OCI-LY7 (cell line): Measurements from ENCODE around the gene CEP164. TPM values are rescaled to one million over a fixed set of nuclear protein-coding genes. Genes with fewer than 3 reads are reported as not detected.
A peak's percentile ranks its signal among the peaks of the same experiment; 100 is the strongest.

ENCODE experiments used
- BruUV-seq: library from RNA; stranded (reverse); fragments of 400-500 nt; replicated peaks from 2 replicates; lab custom pipeline; 2021; lab: Mats Ljungman, UMichigan
- CTCF ChIA-PET: fragments of 300-600 bp; sonication (Branson Sonifier 250); formaldehyde crosslinking; loops from one replicate; lab custom pipeline; 2022; ENCODE audit warnings: antibody characterized with exemption; ENCODE audit not compliant: unreplicated experiment; lab: Charles Lee
- POLR2A ChIA-PET: fragments of 300-600 bp; sonication (Branson Sonifier 250); formaldehyde crosslinking; loops from one replicate; lab custom pipeline; 2022; ENCODE audit warnings: antibody characterized with exemption; lab: Charles Lee
- DNase-seq: peaks from one replicate; pipeline ENCODE4 v3.0.0-alpha.2; 2015; ENCODE audit warnings: low spot score
- H2AFZ ChIP-seq: fragments of 200-600 bp; sonication (generic), shearing (Covaris generic); 2 replicates; pipeline ENCODE4 v1.6.1; 2014; ENCODE audit warnings: mild to moderate bottlenecking, antibody characterized with exemption, low read length, moderate library complexity
- H3K27ac ChIP-seq: fragments of 200-600 bp; sonication (generic); 2 replicates; pipeline ENCODE4 v1.5.1; 2014; ENCODE audit warnings: mixed run types, low read depth, mild to moderate bottlenecking, moderate library complexity, low read length, inconsistent platforms; ENCODE audit not compliant: poor library complexity, severe bottlenecking
- H3K36me3 ChIP-seq: fragments of 200-600 bp; sonication (generic); 2 replicates; pipeline ENCODE4 v1.6.1; 2014; ENCODE audit warnings: mild to moderate bottlenecking, antibody characterized with exemption, low read length, moderate library complexity, mixed read lengths; ENCODE audit not compliant: insufficient read depth
- H3K4me1 ChIP-seq: fragments of 200-600 bp; sonication (generic); 2 replicates; pipeline ENCODE4 v1.5.1; 2014; ENCODE audit warnings: mild to moderate bottlenecking, low read length; ENCODE audit not compliant: insufficient read depth, poor library complexity, severe bottlenecking
- H3K4me2 ChIP-seq: fragments of 200-600 bp; sonication (generic); 2 replicates; pipeline ENCODE4 v1.6.1; 2014; ENCODE audit warnings: mild to moderate bottlenecking, low read length
- H3K4me3 ChIP-seq: fragments of 200-600 bp; sonication (generic); 2 replicates; pipeline ENCODE4 v1.5.1; 2014; ENCODE audit warnings: mild to moderate bottlenecking, low read depth, low read length; ENCODE audit not compliant: poor library complexity, severe bottlenecking
- H3K79me2 ChIP-seq: fragments of 200-600 bp; sonication (generic); 2 replicates; pipeline ENCODE4 v1.6.1; 2016; ENCODE audit warnings: low read depth, mild to moderate bottlenecking, low read length, moderate library complexity, mixed read lengths; ENCODE audit not compliant: insufficient read depth
- H3K9me2 ChIP-seq: fragments of 200-600 bp; sonication (generic); 2 replicates; pipeline ENCODE4 v1.6.1; 2016; ENCODE audit warnings: mild to moderate bottlenecking, low read length, mixed read lengths; ENCODE audit not compliant: insufficient read depth
- H3K9me3 ChIP-seq: fragments of 200-600 bp; sonication (generic); 2 replicates; pipeline ENCODE4 v1.6.1; 2014; ENCODE audit warnings: mild to moderate bottlenecking, mixed run types, low read length, mixed read lengths
- H4K20me1 ChIP-seq: fragments of 200-600 bp; sonication (generic); 2 replicates; pipeline ENCODE4 v1.6.1; 2014; ENCODE audit warnings: mild to moderate bottlenecking, antibody characterized with exemption, low read length, moderate library complexity, mixed read lengths; ENCODE audit not compliant: insufficient read depth
- EZH2phosphoT487 ChIP-seq: fragments of 200-600 bp; sonication (generic); IDR thresholded peaks from 2 replicates; pipeline ENCODE4 v1.6.1; 2018; ENCODE audit warnings: low read depth, borderline replicate concordance, mild to moderate bottlenecking, mixed run types, antibody characterized with exemption, low read length, moderate library complexity, mixed read lengths
- intact Hi-C: fragments of 100-400 bp; cut with micrococcal nuclease; formaldehyde crosslinking; loops from one replicate; pipeline ENCODE4 v1.10.0; 2022; ENCODE audit not compliant: unreplicated experiment
- total RNA-seq, 2 experiments: library from RNA; depleted of rRNA in 1 of 2; stranded (reverse); fragments of >200 nt in 1 of 2; shearing (Covaris generic) in 1 of 2; gene quantifications; 2 replicates each; pipeline ENCODE4 v1.2.3, GENCODE V29; 2014 to 2022
- TF ChIP-seq, protein P1 (sequence below): fragments of 200-600 bp; sonication (generic); conservative IDR thresholded peaks from 2 replicates; pipeline ENCODE4 v1.5.1; 2014; ENCODE audit warnings: mild to moderate bottlenecking, antibody characterized with exemption, low read length, moderate library complexity, mixed read lengths

The CEP164 gene
- total RNA-seq, 2 experiments from 2014 or later: 25.3 to 48.7 TPM

DNA sequence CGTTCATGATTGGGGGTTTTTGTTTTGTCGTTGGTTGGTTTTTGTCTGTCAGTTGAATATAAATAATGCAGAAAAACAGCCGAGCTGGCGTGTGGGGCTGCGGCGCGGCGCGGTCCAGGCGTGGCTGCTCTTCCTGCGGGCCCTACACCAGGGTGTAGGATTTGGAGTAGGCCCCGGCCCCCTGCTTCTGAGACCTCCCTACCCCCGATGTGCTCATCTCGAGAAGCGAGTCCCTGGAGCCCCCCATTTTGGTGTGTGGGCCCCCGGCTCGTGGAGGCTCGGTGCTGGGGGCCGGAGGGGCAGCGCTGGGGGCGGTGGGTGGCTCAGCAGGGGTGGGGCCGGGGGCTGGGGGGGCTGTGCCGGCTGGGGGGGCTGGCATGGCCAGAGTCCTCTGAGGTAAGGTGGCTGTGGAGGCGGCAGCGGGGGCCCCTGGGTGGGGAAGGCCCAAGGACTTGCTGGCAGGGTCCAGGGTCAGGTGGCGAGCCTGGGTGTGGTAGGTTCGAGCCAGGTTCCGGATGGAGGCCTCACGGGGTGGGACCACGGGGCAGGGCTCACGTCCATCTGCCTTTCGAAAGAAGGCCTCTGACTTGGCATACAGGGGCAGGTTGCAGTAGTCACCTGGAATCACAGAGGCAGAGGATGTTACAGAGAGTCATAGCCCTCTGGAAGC, 100.7 kb downstream of the CEP164 start:
- no TSS peak for BruUV-seq
- Histone ChIP-seq H3K4me1 (no peaks in the 10 kb centered on the region), H3K4me2 (no peak overlapping the region), H3K36me3 (no peaks in the 10 kb centered on the region), H4K20me1 (no peaks in the 10 kb centered on the region), H3K4me3 (no peak overlapping the region), H2AFZ (no peak overlapping the region), H3K27ac (no peak overlapping the region), H3K79me2 (no peaks in the 10 kb centered on the region), H3K9me3 (no peaks in the 10 kb centered on the region), H3K9me2 (no peaks in the 10 kb centered on the region)
- intact Hi-C loops: no loop called here
- TF ChIP-seq, protein P1, sequence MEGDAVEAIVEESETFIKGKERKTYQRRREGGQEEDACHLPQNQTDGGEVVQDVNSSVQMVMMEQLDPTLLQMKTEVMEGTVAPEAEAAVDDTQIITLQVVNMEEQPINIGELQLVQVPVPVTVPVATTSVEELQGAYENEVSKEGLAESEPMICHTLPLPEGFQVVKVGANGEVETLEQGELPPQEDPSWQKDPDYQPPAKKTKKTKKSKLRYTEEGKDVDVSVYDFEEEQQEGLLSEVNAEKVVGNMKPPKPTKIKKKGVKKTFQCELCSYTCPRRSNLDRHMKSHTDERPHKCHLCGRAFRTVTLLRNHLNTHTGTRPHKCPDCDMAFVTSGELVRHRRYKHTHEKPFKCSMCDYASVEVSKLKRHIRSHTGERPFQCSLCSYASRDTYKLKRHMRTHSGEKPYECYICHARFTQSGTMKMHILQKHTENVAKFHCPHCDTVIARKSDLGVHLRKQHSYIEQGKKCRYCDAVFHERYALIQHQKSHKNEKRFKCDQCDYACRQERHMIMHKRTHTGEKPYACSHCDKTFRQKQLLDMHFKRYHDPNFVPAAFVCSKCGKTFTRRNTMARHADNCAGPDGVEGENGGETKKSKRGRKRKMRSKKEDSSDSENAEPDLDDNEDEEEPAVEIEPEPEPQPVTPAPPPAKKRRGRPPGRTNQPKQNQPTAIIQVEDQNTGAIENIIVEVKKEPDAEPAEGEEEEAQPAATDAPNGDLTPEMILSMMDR: no peak
- DNase-seq: no peak
- ChIA-PET POLR2A (no interaction called here), CTCF (no interaction called here)

- Histone ChIP-seq H3K9me2 (no peaks in the 10 kb centered on the region), H3K79me2 (no peaks in the 10 kb centered on the region), H2AFZ (no peak overlapping the region), H3K9me3 (no peaks in the 10 kb centered on the region), H4K20me1 (no peaks in the 10 kb centered on the region), H3K27ac (no peak overlapping the region), H3K36me3 (no peaks in the 10 kb centered on the region), H3K4me3 (no peak overlapping the region), H3K4me2 (no peak overlapping the region), H3K4me1 (no peaks in the 10 kb centered on the region)
- intact Hi-C loops: no loop called here
- CTCF ChIA-PET: no interaction called here
- BruUV-seq: no TSS peak
- no peak for TF ChIP-seq EZH2phosphoT487
- TF ChIP-seq, protein P1: 0 out of 2 replicates have a peak, but pooled peaks have one; percentile 18
- DNase-seq: no peak
- POLR2A ChIA-PET: no interaction called here
Observed at GRCh38 chr11:117428856-117429229, 101.2 kb downstream of the CEP164 start.

- no peak overlapping the region for H3K4me3 ChIP-seq
- H3K4me1 ChIP-seq: no peaks in the 10 kb centered on the region
- no peak overlapping the region for H3K4me2 ChIP-seq
- no TSS peak for BruUV-seq
- ChIA-PET POLR2A (no interaction called here), CTCF (no interaction called here)
- no peak overlapping the region for H3K27ac ChIP-seq
- no peaks in the 10 kb centered on the region for H4K20me1 ChIP-seq
- no peaks in the 10 kb centered on the region for H3K9me2 ChIP-seq
- no peak for DNase-seq
- no peaks in the 10 kb centered on the region for H3K36me3 ChIP-seq
- no peaks in the 10 kb centered on the region for H3K9me3 ChIP-seq
- H2AFZ ChIP-seq: no peak overlapping the region
- TF ChIP-seq EZH2phosphoT487: no peak
- TF ChIP-seq, protein P1: no peak
- no peaks in the 10 kb centered on the region for H3K79me2 ChIP-seq
- intact Hi-C loops: no loop called here
Observed at GRCh38 chr11:117430293-117430955, 102.8 kb downstream of the CEP164 start.
